NB4 (cell line): ENCODE results near the gene CCNE1.
A peak's percentile ranks its signal among the peaks of the same experiment; 100 is the strongest.

Source experiments
- DNase-seq: peaks from one replicate; pipeline ENCODE4 v3.0.0; 2010; ENCODE audit warnings: low read depth
- H3K4me3 ChIP-seq: one replicate; pipeline ENCODE4 v1.5.1; 2011; ENCODE audit warnings: mild to moderate bottlenecking, low read depth, low read length, moderate library complexity
- CTCF ChIP-seq: IDR thresholded peaks from one replicate; pipeline ENCODE4 v1.5.1; 2012; ENCODE audit warnings: low read depth, low read length
- MAX ChIP-seq: IDR thresholded peaks from 2 replicates; pipeline ENCODE4 v1.6.1; 2011; ENCODE audit warnings: low read depth, low read length
- MYC ChIP-seq: IDR thresholded peaks from 2 replicates; pipeline ENCODE4 v1.6.1; 2011; ENCODE audit warnings: low read depth, low read length
- POLR2A ChIP-seq: IDR thresholded peaks from 2 replicates; pipeline ENCODE4 v1.6.1; 2011; ENCODE audit warnings: mild to moderate bottlenecking; ENCODE audit not compliant: insufficient read length; ENCODE audit errors: extremely low read depth

The CCNE1 gene

GRCh38 chr19:29840066-29840950, 28.5 kb downstream of the CCNE1 start:
- no peak for DNase-seq
- TF ChIP-seq MAX (no peak), MYC (no peak), CTCF (no peak), POLR2A (no peak)
- no peak overlapping the region for H3K4me3 ChIP-seq

GRCh38 chr19:29841209-29841558, 29.4 kb downstream of the CCNE1 start:
- no peak for DNase-seq
- no peak overlapping the region for H3K4me3 ChIP-seq
- TF ChIP-seq CTCF = no peak

- no peak overlapping the region for H3K4me3 ChIP-seq
- DNase-seq = no peak
- TF ChIP-seq POLR2A = no peak
- TF ChIP-seq CTCF = no peak
- TF ChIP-seq MAX = no peak
- no peak for TF ChIP-seq MYC
These were observed 30.0 kb downstream of the CCNE1 start for GRCh38 chr19:29841559-29842367.

- no peak for TF ChIP-seq POLR2A
- TF ChIP-seq MAX = peak; percentile 25; the same call in 1 of the 2 replicates
- DNase-seq = peak; percentile 69
- no peak overlapping the region for H3K4me3 ChIP-seq
These were observed 30.8 kb downstream of the CCNE1 start for GRCh38 chr19:29842471-29843179.

- TF ChIP-seq POLR2A (no peak), MAX (no peak), MYC (no peak), CTCF (no peak)
- H3K4me3 ChIP-seq = no peak overlapping the region
- peak; percentile 56 for DNase-seq
These were observed 31.6 kb downstream of the CCNE1 start for GRCh38 chr19:29843180-29844051.
